SIG-M5 treated with dmso at 0.1 percent for 504 hours (cell line): ENCODE measurements around the gene DKC1.

ENCODE experiments used
- DNase-seq: peaks from one replicate; lab custom pipeline; 2025; ENCODE audit not compliant: unreplicated experiment; lab: John Stamatoyannopoulos, UW

The DKC1 gene

GRCh38 chrX:154762537-154763296, at the start of gene DKC1:
DKC1 (plus strand) TSS chrX:154762864; CDS start chrX:154762966, 102 bp downstream.
- peak; percentile 91 for DNase-seq

GRCh38 chrX:154714925-154715324, 47.7 kb upstream of the DKC1 start:
- DNase-seq: peak; percentile 19

- no peak for DNase-seq
Observed at GRCh38 chrX:154715825-154716224, 46.8 kb upstream of the DKC1 start.

- no peak for DNase-seq
Observed at GRCh38 chrX:154717824-154718223, 44.8 kb upstream of the DKC1 start.

GRCh38 chrX:154718616-154719015, 44.0 kb upstream of the DKC1 start:
- peak; percentile 76 for DNase-seq

GRCh38 chrX:154719132-154719675, 43.5 kb upstream of the DKC1 start:
- peak; percentile 86 for DNase-seq

- no peak for DNase-seq
Observed at GRCh38 chrX:154720067-154720466, 42.6 kb upstream of the DKC1 start.

- DNase-seq: no peak
Observed at GRCh38 chrX:154721155-154721554, 41.5 kb upstream of the DKC1 start.

- DNase-seq: no peak
Observed at GRCh38 chrX:154724993-154725756, 37.5 kb upstream of the DKC1 start.

- no peak for DNase-seq
Observed at GRCh38 chrX:154727418-154727817, 35.2 kb upstream of the DKC1 start.

GRCh38 chrX:154727871-154728270, 34.8 kb upstream of the DKC1 start:
- DNase-seq: no peak

- DNase-seq: no peak
Observed at GRCh38 chrX:154728431-154729190, 34.1 kb upstream of the DKC1 start.

GRCh38 chrX:154729439-154729838, 33.2 kb upstream of the DKC1 start:
- DNase-seq: no peak

- DNase-seq: no peak
Observed at GRCh38 chrX:154730253-154730891, 32.3 kb upstream of the DKC1 start.

GRCh38 chrX:154731184-154731583, 31.5 kb upstream of the DKC1 start:
- DNase-seq: no peak

GRCh38 chrX:154731881-154732280, 30.8 kb upstream of the DKC1 start:
- DNase-seq: no peak

- peak; percentile 42 for DNase-seq
Observed at GRCh38 chrX:154732421-154733065, 30.1 kb upstream of the DKC1 start.

GRCh38 chrX:154733066-154733425, 29.6 kb upstream of the DKC1 start:
- no peak for DNase-seq

- peak; percentile 84 for DNase-seq
Observed at GRCh38 chrX:154734061-154734781, 28.4 kb upstream of the DKC1 start.
